ENCODE data around the gene CAPS.

Gene CAPS

DNA sequence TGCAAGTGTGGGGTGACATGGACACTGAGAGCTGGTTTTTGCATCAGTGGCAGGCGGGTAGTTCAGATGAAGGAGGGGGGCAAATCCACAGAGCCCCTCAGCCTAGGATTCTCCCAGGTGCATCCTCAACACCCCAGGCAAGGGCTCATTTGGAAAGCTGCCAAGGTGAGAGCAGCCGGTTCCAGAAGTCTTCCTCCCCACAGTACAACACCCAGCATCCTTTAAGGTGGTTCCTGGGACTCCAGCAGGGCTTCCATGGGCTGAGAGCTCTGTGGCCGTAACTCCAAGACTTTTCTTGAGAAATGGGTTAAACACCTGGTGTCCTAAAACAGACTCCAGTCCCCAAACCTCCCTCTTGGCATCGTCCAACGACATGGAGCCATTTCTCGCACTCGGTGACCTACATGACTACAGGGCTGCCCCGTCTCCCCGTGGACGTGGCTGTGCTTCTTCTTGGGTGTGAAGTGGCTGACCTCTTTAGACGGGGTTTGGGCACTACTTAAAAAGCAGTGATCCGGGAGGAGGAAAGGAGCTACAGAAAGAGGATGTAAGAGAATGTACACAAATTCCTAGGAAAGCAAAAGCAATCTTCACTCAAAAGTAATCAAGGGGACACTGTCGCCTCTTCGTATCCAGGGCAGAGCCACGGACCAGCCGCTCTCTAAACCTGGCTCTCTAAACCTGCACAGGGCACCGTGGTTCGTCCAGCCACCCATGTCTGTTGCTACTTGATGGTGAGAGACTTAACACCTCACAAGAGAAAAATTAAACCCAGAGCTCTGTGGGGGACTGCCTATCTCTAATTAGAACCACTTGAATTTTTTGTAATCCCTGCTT lies 38.4 kb downstream of the CAPS start:
- Histone ChIP-seq H3K4me2 (ENCODE audit: low read depth, low read length, poor library complexity, severe bottlenecking) (no peak overlapping the region), H4K20me1 (ENCODE audit: low read depth, low read length) (peaks cover 18% of the 10 kb centered on the region; the same call in 1 of the 2 replicates), H3K4me3 (ENCODE audit: insufficient read depth, low read length, poor library complexity, severe bottlenecking) (no peak overlapping the region), H3K27me3 (ENCODE audit: low read length) (no peaks in the 10 kb centered on the region), H3K36me3 (ENCODE audit: low read length) (no peaks in the 10 kb centered on the region), H3F3A (ENCODE audit: insufficient read depth) (peaks cover 15% of the 10 kb centered on the region; the same call in 1 of the 2 replicates), H3K9ac (ENCODE audit: low read length) (no peak overlapping the region), H3K9me3 (ENCODE audit: insufficient read depth, low read length) (no peaks in the 10 kb centered on the region), H2AFZ (ENCODE audit: low read depth, low read length, severe bottlenecking) (no peak overlapping the region), H3K9me2 (replicated peaks; ENCODE audit: insufficient read depth, low read length) (no peaks in the 10 kb centered on the region), H3K27ac (ENCODE audit: low read depth, low read length) (no peak overlapping the region), H3K79me2 (ENCODE audit: insufficient read depth, low read length) (peaks cover 99% of the 10 kb centered on the region)
- no peak for TF ChIP-seq CTCF (IDR thresholded peaks at IDR 0.05; ENCODE audit: insufficient read depth, low read length, poor library complexity, severe bottlenecking)
- TF ChIP-seq EZH2phosphoT487 (conservative IDR thresholded peaks at IDR 0.05; ENCODE audit: low read length): no peak

DNA sequence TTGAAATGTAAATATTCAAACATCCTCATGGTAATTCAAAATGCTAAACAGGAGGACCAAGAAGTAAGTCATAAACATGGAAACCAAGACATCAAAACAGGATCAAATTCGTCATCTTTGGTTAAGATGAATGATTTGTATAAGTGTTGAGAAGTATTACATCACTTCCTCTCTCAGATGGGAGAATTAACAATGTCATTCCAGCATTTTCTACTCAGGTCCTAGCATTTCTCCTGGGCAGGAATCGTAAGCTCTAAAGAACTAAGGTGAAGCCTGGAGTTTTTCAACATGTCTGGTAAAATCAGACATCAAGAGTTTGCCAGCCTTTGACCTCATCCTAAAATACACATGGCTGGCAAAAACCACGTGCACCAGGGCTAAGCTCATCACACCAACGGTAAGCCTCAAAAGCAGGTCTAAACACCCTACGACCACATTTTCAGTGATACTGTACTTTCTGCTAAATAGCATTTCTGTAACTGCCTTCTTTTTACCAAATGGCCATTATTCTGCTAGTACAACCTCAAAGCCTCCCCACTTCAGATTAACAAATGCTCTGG lies 39.1 kb downstream of the CAPS start:
- H3K4me3 ChIP-seq (ENCODE audit: insufficient read depth, low read length, poor library complexity, severe bottlenecking): no peak overlapping the region
- no peak overlapping the region for H3K27ac ChIP-seq (ENCODE audit: low read depth, low read length)

GRCh38 chr19:5953680-5954213 lies 39.7 kb downstream of the CAPS start:
- peaks cover 15% of the 10 kb centered on the region; the same call in 1 of the 2 replicates for H3F3A ChIP-seq (ENCODE audit: insufficient read depth)
- H3K9ac ChIP-seq (ENCODE audit: low read length): no peak overlapping the region
- H3K36me3 ChIP-seq (ENCODE audit: low read length): no peaks in the 10 kb centered on the region
- TF ChIP-seq EZH2phosphoT487 (conservative IDR thresholded peaks at IDR 0.05; ENCODE audit: low read length) (no peak), CTCF (IDR thresholded peaks at IDR 0.05; ENCODE audit: insufficient read depth, low read length, poor library complexity, severe bottlenecking) (no peak)
- peaks cover 24% of the 10 kb centered on the region; the same call in 1 of the 2 replicates for H4K20me1 ChIP-seq (ENCODE audit: low read depth, low read length)
- H2AFZ ChIP-seq (ENCODE audit: low read depth, low read length, severe bottlenecking): no peak overlapping the region
- H3K4me2 ChIP-seq (ENCODE audit: low read depth, low read length, poor library complexity, severe bottlenecking): no peak overlapping the region
- no peaks in the 10 kb centered on the region for H3K9me2 ChIP-seq (replicated peaks; ENCODE audit: insufficient read depth, low read length)
- H3K9me3 ChIP-seq (ENCODE audit: insufficient read depth, low read length): no peaks in the 10 kb centered on the region
- H3K79me2 ChIP-seq (ENCODE audit: insufficient read depth, low read length): peaks cover 99% of the 10 kb centered on the region
- H3K27ac ChIP-seq (ENCODE audit: low read depth, low read length): no peak overlapping the region
- no peak overlapping the region for H3K4me3 ChIP-seq (ENCODE audit: insufficient read depth, low read length, poor library complexity, severe bottlenecking)
- no peaks in the 10 kb centered on the region for H3K27me3 ChIP-seq (ENCODE audit: low read length)

More for the DNA sequence above, 39.1 kb downstream of the CAPS start:
- Histone ChIP-seq H4K20me1 (ENCODE audit: low read depth, low read length) (peaks cover 22% of the 10 kb centered on the region; the same call in 1 of the 2 replicates), H3K27me3 (ENCODE audit: low read length) (no peaks in the 10 kb centered on the region), H3K9ac (ENCODE audit: low read length) (no peak overlapping the region), H3K79me2 (ENCODE audit: insufficient read depth, low read length) (peaks cover 99% of the 10 kb centered on the region), H3K4me2 (ENCODE audit: low read depth, low read length, poor library complexity, severe bottlenecking) (no peak overlapping the region), H3F3A (ENCODE audit: insufficient read depth) (peaks cover 15% of the 10 kb centered on the region; the same call in 1 of the 2 replicates), H3K9me2 (replicated peaks; ENCODE audit: insufficient read depth, low read length) (no peaks in the 10 kb centered on the region), H2AFZ (ENCODE audit: low read depth, low read length, severe bottlenecking) (no peak overlapping the region), H3K9me3 (ENCODE audit: insufficient read depth, low read length) (no peaks in the 10 kb centered on the region), H3K36me3 (ENCODE audit: low read length) (no peaks in the 10 kb centered on the region)
- TF ChIP-seq CTCF (IDR thresholded peaks at IDR 0.05; ENCODE audit: insufficient read depth, low read length, poor library complexity, severe bottlenecking) (no peak), EZH2phosphoT487 (conservative IDR thresholded peaks at IDR 0.05; ENCODE audit: low read length) (no peak)

Data from SU-DHL-6 (cell line).